Spinal cord (tissue), 10 donors: Measurements from ENCODE around the gene LRRC3. TPM values are rescaled to one million over a fixed set of nuclear protein-coding genes. Genes with fewer than 3 reads are reported as not detected.
A peak's percentile ranks its signal among the peaks of the same experiment; 100 is the strongest.

Experiments used
- DNase-seq, 6 donors: peaks; one replicate each; pipeline versions ENCODE4 v3.0.0 to v3.0.0-alpha.2; 2013 to 2015; ENCODE audit warnings: low spot score in 6 of 6, low read depth in 4 of 6
- H3K27ac ChIP-seq: one replicate; pipeline ENCODE4 v1.5.1; 2013; ENCODE audit warnings: low read depth, low read length, control low read depth
- H3K27me3 ChIP-seq: one replicate; pipeline ENCODE4 v1.6.1; 2013; ENCODE audit warnings: low read length; ENCODE audit not compliant: control insufficient read depth, insufficient read depth
- H3K36me3 ChIP-seq: one replicate; pipeline ENCODE4 v1.6.1; 2013; ENCODE audit warnings: low read length; ENCODE audit not compliant: control insufficient read depth, insufficient read depth
- H3K4me1 ChIP-seq: one replicate; pipeline ENCODE4 v1.6.1; 2013; ENCODE audit warnings: low read length; ENCODE audit not compliant: control insufficient read depth, insufficient read depth
- H3K4me3 ChIP-seq: one replicate; pipeline ENCODE4 v1.5.1; 2013; ENCODE audit warnings: low read depth, low read length, control low read depth
- H3K9me3 ChIP-seq: one replicate; pipeline ENCODE4 v1.6.1; 2013; ENCODE audit warnings: low read length; ENCODE audit not compliant: control insufficient read depth, insufficient read depth
- WGBS: methylation state at CpG from one replicate; pipeline ENCODE4 v1.1.5; 2013; ENCODE audit warnings: missing lambda C conversion rate; ENCODE audit not compliant: insufficient coverage; 5-methylcytosine and 5-hydroxymethylcytosine counted together
- polyA plus RNA-seq, 2 donors: library from polyadenylated mRNA; unstranded; fragments of 120-200 nt; gene quantifications; one replicate each; pipeline ENCODE4 v1.2.1, GENCODE V29; 2013; ENCODE audit not compliant: insufficient read length in 2 of 2
- small RNA-seq: library from RNA; depleted of rRNA; stranded (forward); fragments of <200 nt; gene quantifications from one replicate; pipeline ENCODE3, GENCODE V24; 2014; ENCODE audit warnings: low replicate concordance
- total RNA-seq, 2 donors: library from RNA; depleted of rRNA in 1 of 2; stranded (reverse); fragments of 120-200 nt in 1 of 2; fragments of >200 nt in 1 of 2; gene quantifications; one replicate each; pipeline versions ENCODE4 v1.2.3 to v1.2.4, GENCODE V29; 2013 to 2014
- donor health status: healthy.

LRRC3 gene
- total and polyA plus RNA-seq, 4 donors: 1.4 to 6.5 (median 3.4) TPM

DNA sequence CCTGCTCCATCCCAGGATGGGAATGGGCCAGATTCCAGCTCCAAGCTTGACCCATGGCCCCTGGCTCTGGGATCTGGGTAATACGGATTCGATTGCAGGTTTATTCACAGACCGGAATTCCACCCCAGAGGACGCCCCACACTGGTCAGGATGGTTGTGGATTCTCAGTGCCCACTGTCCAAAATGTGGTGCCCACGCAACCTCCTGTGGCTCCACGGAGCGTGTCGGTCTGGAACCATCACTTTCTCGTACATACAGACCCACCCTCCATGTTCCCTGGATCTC lies 53.1 kb downstream of the LRRC3 start:
- H3K4me1 ChIP-seq: peaks cover 19% of the 10 kb centered on the region
- peaks cover 4% of the 10 kb centered on the region for H3K27me3 ChIP-seq
- H3K36me3 ChIP-seq: no peaks in the 10 kb centered on the region
- H3K9me3 ChIP-seq: no peaks in the 10 kb centered on the region
- no peak overlapping the region for H3K27ac ChIP-seq
- WGBS: 90% methylated on average over 5 of the region's 9 CpGs
- DNase-seq: no peak
- H3K4me3 ChIP-seq: no peak overlapping the region

DNA sequence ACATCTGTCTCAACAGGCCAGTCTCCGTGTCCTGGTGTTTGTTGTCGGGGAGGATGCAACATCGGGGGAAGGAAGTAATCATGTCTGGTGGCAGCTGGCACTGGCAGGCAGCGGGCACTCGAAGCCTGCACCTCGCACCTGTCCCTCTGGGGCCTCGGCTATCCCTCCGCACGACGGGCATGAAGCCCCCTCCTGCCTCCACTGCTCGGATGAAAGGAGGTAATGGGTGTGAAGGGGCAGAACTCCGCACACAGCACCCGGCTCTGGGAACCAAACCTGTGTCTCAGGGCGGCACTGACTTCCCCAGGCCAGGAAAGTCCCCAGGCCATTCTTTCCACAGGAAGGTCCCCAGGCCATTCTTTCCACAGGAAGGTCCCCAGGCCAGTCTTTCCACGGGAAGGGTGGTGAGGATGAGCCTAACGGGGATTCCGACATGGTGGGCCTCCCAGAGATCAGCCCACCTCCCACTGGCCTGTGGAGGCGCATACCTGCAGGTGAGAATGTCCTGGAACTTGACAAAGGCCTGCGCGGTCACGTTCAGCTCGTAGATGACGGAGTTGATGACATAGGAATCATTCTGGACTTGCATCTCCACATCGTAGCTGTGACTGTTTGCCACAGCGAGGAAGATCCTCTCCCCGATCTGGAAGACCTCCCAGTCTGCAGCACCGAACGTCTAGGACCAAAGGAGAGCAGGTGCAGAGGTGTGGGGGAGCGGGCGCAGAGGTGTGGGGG lies 53.6 kb downstream of the LRRC3 start:
- Histone ChIP-seq H3K4me3 (no peak overlapping the region), H3K4me1 (peaks cover 19% of the 10 kb centered on the region), H3K27me3 (peaks cover 4% of the 10 kb centered on the region), H3K9me3 (no peaks in the 10 kb centered on the region), H3K27ac (no peak overlapping the region), H3K36me3 (no peaks in the 10 kb centered on the region)
- WGBS: 94% methylated on average over 16 of the region's 30 CpGs
- DNase-seq: no peak

- Histone ChIP-seq H3K36me3 (no peaks in the 10 kb centered on the region), H3K4me1 (peaks cover 19% of the 10 kb centered on the region), H3K27me3 (peaks cover 4% of the 10 kb centered on the region), H3K4me3 (no peak overlapping the region), H3K9me3 (no peaks in the 10 kb centered on the region), H3K27ac (no peak overlapping the region)
- DNase-seq: peak in 2 of 6 donors; percentile 39 to 52
- WGBS: 74% methylated on average over 12 of the region's 12 CpGs
These were observed 54.2 kb downstream of the LRRC3 start for GRCh38 chr21:44509539-44509938.

GRCh38 chr21:44510109-44510507 lies 54.8 kb downstream of the LRRC3 start:
- H3K4me3 ChIP-seq: no peak overlapping the region
- H3K27me3 ChIP-seq: peaks cover 4% of the 10 kb centered on the region

DNA sequence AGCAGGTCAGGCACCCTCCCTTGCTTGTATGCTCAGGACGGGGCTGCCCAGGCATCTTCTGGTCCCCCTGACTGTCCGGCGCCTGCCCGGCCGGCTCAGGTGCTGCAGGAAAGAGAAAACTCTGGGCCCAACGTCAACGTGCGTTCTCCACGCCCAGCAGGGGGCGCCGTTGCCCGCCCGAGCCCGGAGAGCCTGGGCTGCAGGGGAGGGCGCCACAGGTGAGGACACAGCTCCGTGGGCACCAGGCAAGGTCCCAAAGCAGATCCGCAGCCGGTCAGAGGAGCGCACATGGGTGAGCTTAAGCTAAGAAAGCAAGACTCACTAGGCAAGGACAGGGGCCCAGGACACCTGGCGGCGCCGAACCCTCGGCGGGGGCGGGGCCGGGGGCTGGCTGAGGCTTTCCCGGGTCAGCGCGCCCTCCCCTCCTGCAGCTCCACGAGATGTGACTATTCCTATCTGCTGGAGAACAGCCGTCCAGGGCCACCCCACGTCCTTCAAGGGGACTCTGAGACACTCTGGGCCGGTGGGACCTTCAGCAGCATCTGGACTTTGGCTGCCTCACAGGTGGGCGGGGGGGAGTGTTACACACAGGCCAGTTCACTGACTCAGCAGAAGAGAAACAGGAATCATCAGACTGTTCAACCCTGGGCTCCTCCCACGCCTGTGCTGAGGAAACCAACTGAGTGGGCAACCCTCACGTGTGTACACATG lies 55.4 kb downstream of the LRRC3 start:
- peak in 2 of 6 donors; percentile 37 to 38 for DNase-seq
- Histone ChIP-seq H3K27me3 (peaks cover 4% of the 10 kb centered on the region), H3K36me3 (no peaks in the 10 kb centered on the region), H3K4me3 (no peak overlapping the region), H3K4me1 (peaks cover 18% of the 10 kb centered on the region), H3K27ac (no peak overlapping the region), H3K9me3 (no peaks in the 10 kb centered on the region)
- WGBS: 19% methylated on average over 36 of the region's 36 CpGs

More at GRCh38 chr21:44510109-44510507, 54.8 kb downstream of the LRRC3 start:
- 69% methylated on average over 18 of the region's 18 CpGs for WGBS
- no peaks in the 10 kb centered on the region for H3K9me3 ChIP-seq
- H3K27ac ChIP-seq: no peak overlapping the region
- no peak for DNase-seq
- H3K4me1 ChIP-seq: peaks cover 19% of the 10 kb centered on the region
- no peaks in the 10 kb centered on the region for H3K36me3 ChIP-seq

GRCh38 chr21:44511219-44511937 lies 56.1 kb downstream of the LRRC3 start:
- no peak for DNase-seq

More at GRCh38 chr21:44511219-44511937, 56.1 kb downstream of the LRRC3 start:
- Histone ChIP-seq H3K27ac (no peak overlapping the region), H3K9me3 (no peaks in the 10 kb centered on the region), H3K36me3 (no peaks in the 10 kb centered on the region), H3K4me1 (peaks cover 10% of the 10 kb centered on the region), H3K27me3 (peaks cover 4% of the 10 kb centered on the region), H3K4me3 (no peak overlapping the region)
- WGBS: 95% methylated on average over 11 of the region's 11 CpGs

Small RNA genes within 50 kb of the gene (small RNA-seq; reads per million reads assigned to genes)
- not detected for gene RF00285

Other genes starting within 250 kb of the LRRC3 start
- 1 to 10 TPM in 1 of 2 donors, under 1 TPM in 1; 0.59 to 1.5 TPM for gene ICOSLG, start 214.6 kb upstream of the LRRC3 start, total RNA-seq
- 1 to 10 TPM; 3.2 to 3.8 TPM for gene ICOSLG, start 214.6 kb upstream of the LRRC3 start, polyA plus RNA-seq
- gene DNMT3L, start 193.6 kb upstream of the LRRC3 start, total RNA-seq: not detected
- not detected for gene DNMT3L, start 193.6 kb upstream of the LRRC3 start, polyA plus RNA-seq
- gene AIRE, start 169.6 kb upstream of the LRRC3 start, total RNA-seq: under 1 TPM; 0.10 to 0.50 TPM
- gene AIRE, start 169.6 kb upstream of the LRRC3 start, polyA plus RNA-seq: 1 to 10 TPM in 1 of 2 donors, under 1 TPM in 1; 0.63 to 1.1 TPM
- gene PFKL, start 155.5 kb upstream of the LRRC3 start, total RNA-seq: 100 to 1,000 TPM; 107 to 152 TPM
- 100 to 1,000 TPM; 150 to 172 TPM for gene PFKL, start 155.5 kb upstream of the LRRC3 start, polyA plus RNA-seq
- gene CFAP410, start 116.1 kb upstream of the LRRC3 start, total RNA-seq: 10 to 100 TPM; 11.9 to 28.3 TPM
- gene CFAP410, start 116.1 kb upstream of the LRRC3 start, polyA plus RNA-seq: 10 to 100 TPM; 45.0 to 46.4 TPM
- 10 to 100 TPM in 1 of 2 donors, 1 to 10 TPM in 1; 4.0 to 11.1 TPM for gene TRPM2, start 101.9 kb upstream of the LRRC3 start, total RNA-seq
- gene TRPM2, start 101.9 kb upstream of the LRRC3 start, polyA plus RNA-seq: 10 to 100 TPM; 17.8 to 21.4 TPM
- gene KRTAP10-1, start 84.7 kb downstream of the LRRC3 start, total RNA-seq: not detected
- gene KRTAP10-1, start 84.7 kb downstream of the LRRC3 start, polyA plus RNA-seq: not detected
- gene KRTAP10-2, start 96.0 kb downstream of the LRRC3 start, total RNA-seq: not detected
- not detected for gene KRTAP10-2, start 96.0 kb downstream of the LRRC3 start, polyA plus RNA-seq
- not detected for gene KRTAP10-3, start 103.3 kb downstream of the LRRC3 start, total RNA-seq
- gene KRTAP10-3, start 103.3 kb downstream of the LRRC3 start, polyA plus RNA-seq: not detected
- gene KRTAP10-4, start 118.2 kb downstream of the LRRC3 start, total RNA-seq: not detected
- not detected for gene KRTAP10-4, start 118.2 kb downstream of the LRRC3 start, polyA plus RNA-seq
- gene KRTAP10-5, start 125.1 kb downstream of the LRRC3 start, total RNA-seq: not detected
- gene KRTAP10-5, start 125.1 kb downstream of the LRRC3 start, polyA plus RNA-seq: not detected
- gene KRTAP10-6, start 137.0 kb downstream of the LRRC3 start, total RNA-seq: not detected
- not detected for gene KRTAP10-6, start 137.0 kb downstream of the LRRC3 start, polyA plus RNA-seq
- not detected for gene KRTAP10-7, start 145.1 kb downstream of the LRRC3 start, total RNA-seq
- not detected for gene KRTAP10-7, start 145.1 kb downstream of the LRRC3 start, polyA plus RNA-seq
- gene KRTAP10-8, start 156.6 kb downstream of the LRRC3 start, total RNA-seq: not detected
- gene KRTAP10-8, start 156.6 kb downstream of the LRRC3 start, polyA plus RNA-seq: not detected
- not detected for gene KRTAP10-9, start 171.6 kb downstream of the LRRC3 start, total RNA-seq
- gene KRTAP10-9, start 171.6 kb downstream of the LRRC3 start, polyA plus RNA-seq: not detected
- gene KRTAP10-10, start 181.8 kb downstream of the LRRC3 start, total RNA-seq: not detected
- not detected for gene KRTAP10-10, start 181.8 kb downstream of the LRRC3 start, polyA plus RNA-seq
- gene KRTAP10-11, start 190.9 kb downstream of the LRRC3 start, total RNA-seq: not detected
- gene KRTAP10-11, start 190.9 kb downstream of the LRRC3 start, polyA plus RNA-seq: not detected
- gene KRTAP12-4, start 199.1 kb downstream of the LRRC3 start, total RNA-seq: not detected
- not detected for gene KRTAP12-4, start 199.1 kb downstream of the LRRC3 start, polyA plus RNA-seq
- not detected for gene KRTAP12-3, start 202.4 kb downstream of the LRRC3 start, total RNA-seq
- not detected for gene KRTAP12-3, start 202.4 kb downstream of the LRRC3 start, polyA plus RNA-seq
- gene KRTAP12-2, start 211.4 kb downstream of the LRRC3 start, total RNA-seq: not detected
- gene KRTAP12-2, start 211.4 kb downstream of the LRRC3 start, polyA plus RNA-seq: not detected
- not detected for gene KRTAP12-1, start 226.7 kb downstream of the LRRC3 start, total RNA-seq
- not detected for gene KRTAP12-1, start 226.7 kb downstream of the LRRC3 start, polyA plus RNA-seq
- not detected for gene KRTAP10-12, start 241.7 kb downstream of the LRRC3 start, total RNA-seq
- gene KRTAP10-12, start 241.7 kb downstream of the LRRC3 start, polyA plus RNA-seq: not detected